ENCODE measurements around the gene GAREM1.
A peak's percentile ranks its signal among the peaks of the same experiment; 100 is the strongest.

Gene GAREM1

GRCh38 chr18:32303400-32303799 lies 167.3 kb downstream of the GAREM1 start:
- H3K27ac ChIP-seq (ENCODE audit: low read depth, low read length), result no peak overlapping the region
- no peaks in the 10 kb centered on the region for H3K36me3 ChIP-seq (ENCODE audit: control insufficient read depth in 5 of 5, insufficient read depth in 5 of 5, low read length in 5 of 5)
- peaks cover 0 to 20% (median 14%) of the 10 kb centered on the region in 5 donors for H3K4me1 ChIP-seq (ENCODE audit: control insufficient read depth in 5 of 5, insufficient read depth in 5 of 5, low read length in 5 of 5)
- H3K27me3 ChIP-seq (ENCODE audit: control insufficient read depth in 5 of 5, insufficient read depth in 4 of 5, low read length in 5 of 5), result no peaks in the 10 kb centered on the region
- H3K9ac ChIP-seq (ENCODE audit: low read length in 5 of 5), result no peak overlapping the region
- H3K9me3 ChIP-seq (ENCODE audit: control insufficient read depth in 5 of 5, low read length in 5 of 5), result no peaks in the 10 kb centered on the region
- no peak overlapping the region for H3K4me3 ChIP-seq (ENCODE audit: low read depth in 1 of 5, low read length in 5 of 5)

DNA sequence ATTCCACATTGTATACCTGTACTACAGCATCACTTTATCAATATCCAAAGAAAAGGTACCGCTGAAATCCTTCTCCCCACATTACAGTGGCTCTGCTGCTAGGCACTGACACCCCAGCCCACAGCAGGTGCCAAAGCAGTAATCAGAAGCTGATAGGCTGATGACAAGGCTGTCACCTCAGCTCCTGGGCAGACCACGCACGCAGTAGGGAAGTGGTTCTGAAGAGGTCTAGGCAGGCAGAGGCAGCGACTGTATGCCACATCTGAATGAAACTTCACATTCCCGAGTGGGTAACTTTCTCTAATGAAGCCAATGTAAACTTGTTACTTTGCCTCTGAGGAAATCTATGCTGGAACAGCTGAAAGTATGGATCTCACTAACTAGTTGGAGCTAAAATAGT lies 167.9 kb downstream of the GAREM1 start:
- H3K4me1 ChIP-seq (ENCODE audit: control insufficient read depth in 5 of 5, insufficient read depth in 5 of 5, low read length in 5 of 5), result peaks cover 0 to 25% (median 17%) of the 10 kb centered on the region in 5 donors
- H3K9ac ChIP-seq (ENCODE audit: low read length in 5 of 5), result no peak overlapping the region
- H3K36me3 ChIP-seq (ENCODE audit: control insufficient read depth in 5 of 5, insufficient read depth in 5 of 5, low read length in 5 of 5), result no peaks in the 10 kb centered on the region
- no peaks in the 10 kb centered on the region for H3K9me3 ChIP-seq (ENCODE audit: control insufficient read depth in 5 of 5, low read length in 5 of 5)
- H3K27ac ChIP-seq (ENCODE audit: low read depth, low read length), result no peak overlapping the region
- no peak overlapping the region for H3K4me3 ChIP-seq (ENCODE audit: low read depth in 1 of 5, low read length in 5 of 5)
- H3K27me3 ChIP-seq (ENCODE audit: control insufficient read depth in 5 of 5, insufficient read depth in 4 of 5, low read length in 5 of 5), result no peaks in the 10 kb centered on the region

GRCh38 chr18:32301976-32302743 lies 168.5 kb downstream of the GAREM1 start:
- no peaks in the 10 kb centered on the region for H3K27me3 ChIP-seq (ENCODE audit: control insufficient read depth in 5 of 5, insufficient read depth in 4 of 5, low read length in 5 of 5)
- no peaks in the 10 kb centered on the region for H3K9me3 ChIP-seq (ENCODE audit: control insufficient read depth in 5 of 5, low read length in 5 of 5)
- no peak overlapping the region for H3K9ac ChIP-seq (ENCODE audit: low read length in 5 of 5)
- peak overlapping the region; percentile 55 for H3K27ac ChIP-seq (ENCODE audit: low read depth, low read length)
- H3K4me3 ChIP-seq (ENCODE audit: low read depth in 1 of 5, low read length in 5 of 5), result no peak overlapping the region
- peaks cover 0 to 29% (median 17%) of the 10 kb centered on the region in 5 donors for H3K4me1 ChIP-seq (ENCODE audit: control insufficient read depth in 5 of 5, insufficient read depth in 5 of 5, low read length in 5 of 5)
- H3K36me3 ChIP-seq (ENCODE audit: control insufficient read depth in 5 of 5, insufficient read depth in 5 of 5, low read length in 5 of 5), result no peaks in the 10 kb centered on the region

DNA sequence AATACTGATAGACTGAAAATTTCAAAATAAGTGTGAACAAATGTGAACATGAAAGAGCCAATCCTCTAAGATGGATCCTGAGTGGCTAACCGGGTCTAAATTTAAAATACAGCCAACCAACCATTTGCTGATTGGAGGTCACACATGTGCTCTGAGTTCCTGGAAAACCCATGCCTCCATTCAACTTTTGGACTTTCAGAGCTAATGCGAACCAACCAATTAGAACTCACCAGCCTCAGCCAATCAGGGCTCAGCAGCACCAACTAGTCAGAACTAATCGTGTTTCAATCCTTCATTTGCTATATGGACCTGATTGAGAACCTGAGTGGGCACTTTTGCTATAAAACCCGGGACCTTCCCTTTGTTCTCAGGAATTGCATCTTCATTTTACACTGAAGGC lies 169.3 kb downstream of the GAREM1 start:
- H3K27me3 ChIP-seq (ENCODE audit: control insufficient read depth in 5 of 5, insufficient read depth in 4 of 5, low read length in 5 of 5), result no peaks in the 10 kb centered on the region
- H3K4me1 ChIP-seq (ENCODE audit: control insufficient read depth in 5 of 5, insufficient read depth in 5 of 5, low read length in 5 of 5), result peaks cover 0 to 29% (median 17%) of the 10 kb centered on the region in 5 donors
- H3K9ac ChIP-seq (ENCODE audit: low read length in 5 of 5), result no peak overlapping the region
- no peaks in the 10 kb centered on the region for H3K36me3 ChIP-seq (ENCODE audit: control insufficient read depth in 5 of 5, insufficient read depth in 5 of 5, low read length in 5 of 5)
- H3K4me3 ChIP-seq (ENCODE audit: low read depth in 1 of 5, low read length in 5 of 5), result no peak overlapping the region
- no peaks in the 10 kb centered on the region for H3K9me3 ChIP-seq (ENCODE audit: control insufficient read depth in 5 of 5, low read length in 5 of 5)
- H3K27ac ChIP-seq (ENCODE audit: low read depth, low read length), result peak overlapping the region; percentile 55

DNA sequence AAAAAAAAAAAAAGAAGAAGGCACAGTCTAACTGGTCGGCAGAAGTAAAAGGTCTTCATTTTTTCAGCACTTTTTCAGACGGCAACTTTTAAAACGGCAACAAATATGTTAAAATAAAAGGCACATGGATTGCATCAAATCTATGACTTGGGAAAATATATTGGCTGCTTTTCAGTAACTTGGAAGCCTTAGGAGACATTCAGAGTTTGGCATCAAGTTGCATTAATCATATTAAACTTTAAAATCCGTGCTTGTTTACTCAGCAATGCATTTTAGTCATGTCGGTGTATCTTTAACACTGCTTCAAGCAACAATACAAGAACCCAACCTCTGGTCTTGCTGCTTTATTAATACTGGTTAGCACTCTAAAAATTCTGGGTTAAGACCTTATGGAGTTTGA lies 169.8 kb downstream of the GAREM1 start:
- no peaks in the 10 kb centered on the region for H3K36me3 ChIP-seq (ENCODE audit: control insufficient read depth in 5 of 5, insufficient read depth in 5 of 5, low read length in 5 of 5)
- H3K4me1 ChIP-seq (ENCODE audit: control insufficient read depth in 5 of 5, insufficient read depth in 5 of 5, low read length in 5 of 5), result peaks cover 0 to 29% (median 17%) of the 10 kb centered on the region in 5 donors
- no peak overlapping the region for H3K4me3 ChIP-seq (ENCODE audit: low read depth in 1 of 5, low read length in 5 of 5)
- H3K27me3 ChIP-seq (ENCODE audit: control insufficient read depth in 5 of 5, insufficient read depth in 4 of 5, low read length in 5 of 5), result no peaks in the 10 kb centered on the region
- H3K9ac ChIP-seq (ENCODE audit: low read length in 5 of 5), result no peak overlapping the region
- H3K27ac ChIP-seq (ENCODE audit: low read depth, low read length), result peak overlapping the region; percentile 55
- no peaks in the 10 kb centered on the region for H3K9me3 ChIP-seq (ENCODE audit: control insufficient read depth in 5 of 5, low read length in 5 of 5)

GRCh38 chr18:32299484-32299883 lies 171.2 kb downstream of the GAREM1 start:
- Histone ChIP-seq H3K4me1 (ENCODE audit: control insufficient read depth in 5 of 5, insufficient read depth in 5 of 5, low read length in 5 of 5) (peaks cover 0 to 29% (median 17%) of the 10 kb centered on the region in 5 donors), H3K9ac (ENCODE audit: low read length in 5 of 5) (no peak overlapping the region), H3K27ac (ENCODE audit: low read depth, low read length) (no peak overlapping the region), H3K4me3 (ENCODE audit: low read depth in 1 of 5, low read length in 5 of 5) (no peak overlapping the region), H3K36me3 (ENCODE audit: control insufficient read depth in 5 of 5, insufficient read depth in 5 of 5, low read length in 5 of 5) (no peaks in the 10 kb centered on the region), H3K9me3 (ENCODE audit: control insufficient read depth in 5 of 5, low read length in 5 of 5) (no peaks in the 10 kb centered on the region), H3K27me3 (ENCODE audit: control insufficient read depth in 5 of 5, insufficient read depth in 4 of 5, low read length in 5 of 5) (no peaks in the 10 kb centered on the region)

DNA sequence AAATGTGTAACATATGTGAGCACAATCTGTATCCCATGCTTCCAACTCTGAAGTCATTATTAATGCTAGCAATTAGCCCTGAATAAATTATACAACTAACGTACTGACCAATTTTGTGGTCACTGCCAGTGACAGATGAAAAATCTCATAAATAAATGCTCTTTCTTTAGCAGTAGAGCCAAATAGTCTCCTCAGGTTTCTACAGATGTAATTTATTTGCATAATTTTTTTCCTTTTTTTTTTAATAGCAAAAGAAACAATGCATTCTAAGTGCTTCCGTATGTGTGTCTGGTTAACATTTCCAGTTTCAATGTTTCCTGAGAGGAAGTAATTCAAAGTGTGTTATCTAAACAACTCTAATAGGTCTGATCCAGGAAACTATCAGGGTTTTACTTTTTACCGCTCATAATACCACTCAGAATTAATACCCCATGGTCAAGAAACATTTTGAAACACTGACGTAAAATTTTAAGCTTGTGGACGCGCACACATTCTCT lies 172.5 kb downstream of the GAREM1 start:
- H3K4me1 ChIP-seq (ENCODE audit: control insufficient read depth in 5 of 5, insufficient read depth in 5 of 5, low read length in 5 of 5), result peaks cover 0 to 29% (median 17%) of the 10 kb centered on the region in 5 donors
- H3K27me3 ChIP-seq (ENCODE audit: control insufficient read depth in 5 of 5, insufficient read depth in 4 of 5, low read length in 5 of 5), result no peaks in the 10 kb centered on the region
- H3K36me3 ChIP-seq (ENCODE audit: control insufficient read depth in 5 of 5, insufficient read depth in 5 of 5, low read length in 5 of 5), result no peaks in the 10 kb centered on the region
- peak overlapping the region in 3 of 5 donors; percentile 8 to 12 (median 9) for H3K4me3 ChIP-seq (ENCODE audit: low read depth in 1 of 5, low read length in 5 of 5)
- H3K27ac ChIP-seq (ENCODE audit: low read depth, low read length), result no peak overlapping the region
- H3K9me3 ChIP-seq (ENCODE audit: control insufficient read depth in 5 of 5, low read length in 5 of 5), result no peaks in the 10 kb centered on the region
- H3K9ac ChIP-seq (ENCODE audit: low read length in 5 of 5), result peak overlapping the region in 2 of 5 donors; percentile 8 to 56

GRCh38 chr18:32297579-32298170 lies 173.0 kb downstream of the GAREM1 start:
- Histone ChIP-seq H3K9me3 (ENCODE audit: control insufficient read depth in 5 of 5, low read length in 5 of 5) (no peaks in the 10 kb centered on the region), H3K27me3 (ENCODE audit: control insufficient read depth in 5 of 5, insufficient read depth in 4 of 5, low read length in 5 of 5) (no peaks in the 10 kb centered on the region), H3K36me3 (ENCODE audit: control insufficient read depth in 5 of 5, insufficient read depth in 5 of 5, low read length in 5 of 5) (no peaks in the 10 kb centered on the region), H3K4me1 (ENCODE audit: control insufficient read depth in 5 of 5, insufficient read depth in 5 of 5, low read length in 5 of 5) (peaks cover 0 to 29% (median 17%) of the 10 kb centered on the region in 5 donors), H3K9ac (ENCODE audit: low read length in 5 of 5) (peak overlapping the region in 1 of 5 donors; percentile 56), H3K27ac (ENCODE audit: low read depth, low read length) (no peak overlapping the region), H3K4me3 (ENCODE audit: low read depth in 1 of 5, low read length in 5 of 5) (peak overlapping the region in 2 of 5 donors; percentile 8 to 12)

DNA sequence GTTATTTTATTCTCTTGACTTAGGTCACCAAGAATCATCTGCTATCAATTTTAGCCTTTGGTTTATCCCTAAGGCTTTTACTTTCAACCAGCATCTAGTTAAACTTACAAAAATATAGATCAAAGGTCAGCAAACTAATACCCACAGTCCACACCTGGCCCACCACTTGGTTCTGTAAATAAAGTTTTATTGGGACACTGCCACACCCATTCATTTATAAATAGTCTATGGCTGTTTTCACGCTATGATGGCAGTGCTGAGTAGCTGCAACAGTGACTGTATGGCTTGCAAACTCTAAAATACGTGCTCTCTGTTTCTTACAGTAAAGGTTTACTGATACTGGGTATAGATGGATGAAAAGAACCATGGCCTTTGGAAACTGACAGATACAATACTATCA lies 173.8 kb downstream of the GAREM1 start:
- Histone ChIP-seq H3K27me3 (ENCODE audit: control insufficient read depth in 5 of 5, insufficient read depth in 4 of 5, low read length in 5 of 5) (no peaks in the 10 kb centered on the region), H3K4me3 (ENCODE audit: low read depth in 1 of 5, low read length in 5 of 5) (no peak overlapping the region), H3K9ac (ENCODE audit: low read length in 5 of 5) (no peak overlapping the region), H3K9me3 (ENCODE audit: control insufficient read depth in 5 of 5, low read length in 5 of 5) (no peaks in the 10 kb centered on the region), H3K36me3 (ENCODE audit: control insufficient read depth in 5 of 5, insufficient read depth in 5 of 5, low read length in 5 of 5) (no peaks in the 10 kb centered on the region), H3K4me1 (ENCODE audit: control insufficient read depth in 5 of 5, insufficient read depth in 5 of 5, low read length in 5 of 5) (peaks cover 0 to 23% (median 14%) of the 10 kb centered on the region in 5 donors), H3K27ac (ENCODE audit: low read depth, low read length) (no peak overlapping the region)

- Histone ChIP-seq H3K27ac (ENCODE audit: low read depth, low read length) (no peak overlapping the region), H3K27me3 (ENCODE audit: control insufficient read depth in 5 of 5, insufficient read depth in 4 of 5, low read length in 5 of 5) (no peaks in the 10 kb centered on the region), H3K4me3 (ENCODE audit: low read depth in 1 of 5, low read length in 5 of 5) (no peak overlapping the region), H3K36me3 (ENCODE audit: control insufficient read depth in 5 of 5, insufficient read depth in 5 of 5, low read length in 5 of 5) (no peaks in the 10 kb centered on the region), H3K9me3 (ENCODE audit: control insufficient read depth in 5 of 5, low read length in 5 of 5) (no peaks in the 10 kb centered on the region), H3K4me1 (ENCODE audit: control insufficient read depth in 5 of 5, insufficient read depth in 5 of 5, low read length in 5 of 5) (peaks cover 0 to 13% (median 5%) of the 10 kb centered on the region in 5 donors), H3K9ac (ENCODE audit: low read length in 5 of 5) (no peak overlapping the region)
Measured at GRCh38 chr18:32295604-32296003, 175.1 kb downstream of the GAREM1 start.

Measured in subcutaneous abdominal adipose tissue (tissue), 5 donors.